HEK293 (cell line): ENCODE results near the gene AZIN2.

Experiments
- AEBP2 ChIP-seq: fragments of 450-650 bp; formaldehyde crosslinking; IDR thresholded peaks from 2 replicates; pipeline ENCODE4 v1.5.1; 2016; ENCODE audit warnings: missing biosample characterization, missing genetic modification characterization, borderline replicate concordance
- BCL6B ChIP-seq: fragments of 450-650 bp; formaldehyde crosslinking; IDR thresholded peaks from 2 replicates; pipeline ENCODE4 v1.5.1; 2017; ENCODE audit warnings: missing biosample characterization, missing genetic modification characterization
- CTCF ChIP-seq: fragments of 450-650 bp; formaldehyde crosslinking; IDR thresholded peaks from 2 replicates; pipeline ENCODE4 v1.5.1; 2016; ENCODE audit warnings: missing biosample characterization, missing genetic modification characterization
- GLI2 ChIP-seq: fragments of 450-650 bp; formaldehyde crosslinking; IDR thresholded peaks from 2 replicates; pipeline ENCODE4; 2017; ENCODE audit warnings: missing biosample characterization, missing genetic modification characterization, low read depth, borderline replicate concordance
- HIC1 ChIP-seq: fragments of 450-650 bp; formaldehyde crosslinking; IDR thresholded peaks from 2 replicates; pipeline ENCODE4 v1.5.1; 2016; ENCODE audit warnings: missing biosample characterization, missing genetic modification characterization
- KLF1 ChIP-seq: fragments of 450-650 bp; formaldehyde crosslinking; IDR thresholded peaks from 2 replicates; pipeline ENCODE4 v1.5.1; 2016; ENCODE audit warnings: missing biosample characterization, missing genetic modification characterization
- ZBTB17 ChIP-seq: fragments of 450-650 bp; formaldehyde crosslinking; IDR thresholded peaks from 2 replicates; pipeline ENCODE4 v1.5.1; 2016; ENCODE audit warnings: missing biosample characterization, missing genetic modification characterization
- ZBTB8A ChIP-seq: fragments of 450-650 bp; formaldehyde crosslinking; IDR thresholded peaks from 2 replicates; pipeline ENCODE4 v1.5.1; 2016; ENCODE audit warnings: missing biosample characterization, missing genetic modification characterization
- ZFHX2 ChIP-seq: fragments of 450-650 bp; formaldehyde crosslinking; conservative IDR thresholded peaks from 2 replicates; pipeline ENCODE4 v1.5.1; 2016; ENCODE audit warnings: missing biosample characterization, missing genetic modification characterization
- ZNF133 ChIP-seq: fragments of 450-650 bp; formaldehyde crosslinking; IDR thresholded peaks from 2 replicates; pipeline ENCODE4 v1.5.1; 2016; ENCODE audit warnings: missing biosample characterization, missing genetic modification characterization
- ZNF155 ChIP-seq: fragments of 450-650 bp; formaldehyde crosslinking; IDR thresholded peaks from 2 replicates; pipeline ENCODE4 v1.5.1; 2016; ENCODE audit warnings: missing biosample characterization, missing genetic modification characterization
- ZNF157 ChIP-seq: fragments of 450-650 bp; formaldehyde crosslinking; IDR thresholded peaks from 2 replicates; pipeline ENCODE4 v1.5.1; 2016; ENCODE audit warnings: missing biosample characterization, missing genetic modification characterization
- ZNF302 ChIP-seq: fragments of 450-650 bp; formaldehyde crosslinking; IDR thresholded peaks from 2 replicates; pipeline ENCODE4 v1.5.1; 2016; ENCODE audit warnings: missing biosample characterization, missing genetic modification characterization, low read depth
- ZNF335 ChIP-seq: fragments of 450-650 bp; formaldehyde crosslinking; conservative IDR thresholded peaks from 2 replicates; pipeline ENCODE4 v1.5.1; 2016; ENCODE audit warnings: missing biosample characterization, missing genetic modification characterization
- ZNF350 ChIP-seq: fragments of 450-650 bp; formaldehyde crosslinking; IDR thresholded peaks from 2 replicates; pipeline ENCODE4 v1.5.0; 2017; ENCODE audit warnings: missing biosample characterization, mild to moderate bottlenecking, missing genetic modification characterization
- ZNF366 ChIP-seq: fragments of 450-650 bp; formaldehyde crosslinking; conservative IDR thresholded peaks from 2 replicates; pipeline ENCODE4 v1.5.1; 2016; ENCODE audit warnings: missing biosample characterization, missing genetic modification characterization
- ZNF518A ChIP-seq: fragments of 450-650 bp; formaldehyde crosslinking; conservative IDR thresholded peaks from 2 replicates; pipeline ENCODE4 v1.5.1; 2016; ENCODE audit warnings: low read depth, missing biosample characterization, missing genetic modification characterization
- ZNF548 ChIP-seq: fragments of 450-650 bp; formaldehyde crosslinking; IDR thresholded peaks from 2 replicates; pipeline ENCODE4 v1.5.1; 2016; ENCODE audit warnings: missing biosample characterization, missing genetic modification characterization
- ZNF629 ChIP-seq: fragments of 450-650 bp; formaldehyde crosslinking; IDR thresholded peaks from 2 replicates; pipeline ENCODE4 v1.5.1; 2017; ENCODE audit warnings: missing biosample characterization, missing genetic modification characterization
- ZNF654 ChIP-seq: fragments of 450-650 bp; formaldehyde crosslinking; IDR thresholded peaks from 2 replicates; pipeline ENCODE4 v1.5.1; 2016; ENCODE audit warnings: low read depth, missing biosample characterization, missing genetic modification characterization
- ZNF658 ChIP-seq: fragments of 450-650 bp; formaldehyde crosslinking; IDR thresholded peaks from 2 replicates; pipeline ENCODE4; 2016; ENCODE audit warnings: missing biosample characterization, missing genetic modification characterization
- ZNF704 ChIP-seq: fragments of 450-650 bp; formaldehyde crosslinking; IDR thresholded peaks from 2 replicates; pipeline ENCODE4 v1.5.1; 2016; ENCODE audit warnings: missing biosample characterization, missing genetic modification characterization

AZIN2 gene

GRCh38 chr1:33094971-33095604 lies 14.1 kb downstream of the AZIN2 start (continued):
- TF ChIP-seq HIC1 (tag by site-specific recombination), result no peak
- peak; percentile 35 for TF ChIP-seq ZNF654
- no peak for TF ChIP-seq KLF1 (tag by site-specific recombination)
- TF ChIP-seq ZNF629, result no peak
- TF ChIP-seq ZFHX2 (tag by site-specific recombination), result no peak
- TF ChIP-seq ZNF548 (tag by site-specific recombination), result no peak
- no peak for TF ChIP-seq ZNF133 (tag by site-specific recombination)
- no peak for TF ChIP-seq ZNF704
- TF ChIP-seq AEBP2, result no peak
- no peak for TF ChIP-seq ZBTB8A (tag by site-specific recombination)
- no peak for TF ChIP-seq BCL6B (tag by site-specific recombination)
- TF ChIP-seq ZNF518A, result no peak
- TF ChIP-seq CTCF (tag by site-specific recombination), result peak; percentile 67; the same call in 1 of the 2 replicates
- TF ChIP-seq ZNF335 (tag by site-specific recombination), result no peak
- no peak for TF ChIP-seq ZNF350 (tag by site-specific recombination)
- 0 out of 2 replicates have a peak, but pooled peaks have one; percentile 20 for TF ChIP-seq ZBTB17 (tag by site-specific recombination)
- no peak for TF ChIP-seq GLI2 (tag by site-specific recombination)
- no peak for TF ChIP-seq ZNF366 (tag by site-specific recombination)
- TF ChIP-seq ZNF157 (tag by site-specific recombination), result no peak
- no peak for TF ChIP-seq ZNF302 (tag by site-specific recombination)
- TF ChIP-seq ZNF155, result no peak
- no peak for TF ChIP-seq ZNF658
